HL-60 (cell line): Measurements from ENCODE around the gene C4orf33.
"Not testable (repeated sequence)": the region's sequence is repeated elsewhere in the genome, so short reads cannot be mapped to it uniquely, and the experiment has no call there.

Experiments
- DNase-seq, 2 experiments: peaks; one replicate each; pipeline ENCODE4 v3.0.0-alpha.2; 2010 to 2020; ENCODE audit warnings: low read depth in 1 of 2, low spot score in 1 of 2
- H3K27ac ChIP-seq: fragments of 250-450 bp; sonication (Bioruptor Pico); replicated peaks from 2 replicates; pipeline ENCODE4 v1.5.1; 2020; ENCODE audit warnings: mild to moderate bottlenecking, moderate library complexity
- H3K27me3 ChIP-seq: fragments of 250-450 bp; sonication (Bioruptor Pico); 2 replicates; pipeline ENCODE4 v1.5.1; 2021; ENCODE audit warnings: mild to moderate bottlenecking, moderate library complexity; ENCODE audit not compliant: insufficient read depth, poor library complexity, severe bottlenecking
- H3K4me3 ChIP-seq: replicated peaks from 2 replicates; pipeline ENCODE4 v1.5.1; 2011; ENCODE audit warnings: mild to moderate bottlenecking, control low read depth, low read length; ENCODE audit not compliant: insufficient read depth
- GABPA ChIP-seq: IDR thresholded peaks from 2 replicates; pipeline ENCODE4 v1.6.1; 2012; ENCODE audit warnings: low read depth
- POLR2AphosphoS5 ChIP-seq: IDR thresholded peaks from 2 replicates; pipeline ENCODE4 v1.6.1; 2012; ENCODE audit warnings: low read depth
- SPI1 ChIP-seq: IDR thresholded peaks from 2 replicates; pipeline ENCODE4 v1.6.1; 2012; ENCODE audit warnings: low read depth, mild to moderate bottlenecking, borderline replicate concordance
- TF ChIP-seq, protein P1 (sequence below): IDR thresholded peaks from 2 replicates; pipeline ENCODE4 v1.6.1; 2012; ENCODE audit warnings: low read depth; ENCODE audit not compliant: insufficient replicate concordance
- TF ChIP-seq, protein P2 (sequence below): IDR thresholded peaks from one replicate; pipeline ENCODE4 v1.5.1; 2011; ENCODE audit warnings: low read length, control low read depth, inconsistent platforms; ENCODE audit not compliant: insufficient read depth

Gene C4orf33

GRCh38 chr4:129064717-129065116 is 31.2 kb upstream of the C4orf33 start:
- no peak for DNase-seq
- TF ChIP-seq, protein P1, sequence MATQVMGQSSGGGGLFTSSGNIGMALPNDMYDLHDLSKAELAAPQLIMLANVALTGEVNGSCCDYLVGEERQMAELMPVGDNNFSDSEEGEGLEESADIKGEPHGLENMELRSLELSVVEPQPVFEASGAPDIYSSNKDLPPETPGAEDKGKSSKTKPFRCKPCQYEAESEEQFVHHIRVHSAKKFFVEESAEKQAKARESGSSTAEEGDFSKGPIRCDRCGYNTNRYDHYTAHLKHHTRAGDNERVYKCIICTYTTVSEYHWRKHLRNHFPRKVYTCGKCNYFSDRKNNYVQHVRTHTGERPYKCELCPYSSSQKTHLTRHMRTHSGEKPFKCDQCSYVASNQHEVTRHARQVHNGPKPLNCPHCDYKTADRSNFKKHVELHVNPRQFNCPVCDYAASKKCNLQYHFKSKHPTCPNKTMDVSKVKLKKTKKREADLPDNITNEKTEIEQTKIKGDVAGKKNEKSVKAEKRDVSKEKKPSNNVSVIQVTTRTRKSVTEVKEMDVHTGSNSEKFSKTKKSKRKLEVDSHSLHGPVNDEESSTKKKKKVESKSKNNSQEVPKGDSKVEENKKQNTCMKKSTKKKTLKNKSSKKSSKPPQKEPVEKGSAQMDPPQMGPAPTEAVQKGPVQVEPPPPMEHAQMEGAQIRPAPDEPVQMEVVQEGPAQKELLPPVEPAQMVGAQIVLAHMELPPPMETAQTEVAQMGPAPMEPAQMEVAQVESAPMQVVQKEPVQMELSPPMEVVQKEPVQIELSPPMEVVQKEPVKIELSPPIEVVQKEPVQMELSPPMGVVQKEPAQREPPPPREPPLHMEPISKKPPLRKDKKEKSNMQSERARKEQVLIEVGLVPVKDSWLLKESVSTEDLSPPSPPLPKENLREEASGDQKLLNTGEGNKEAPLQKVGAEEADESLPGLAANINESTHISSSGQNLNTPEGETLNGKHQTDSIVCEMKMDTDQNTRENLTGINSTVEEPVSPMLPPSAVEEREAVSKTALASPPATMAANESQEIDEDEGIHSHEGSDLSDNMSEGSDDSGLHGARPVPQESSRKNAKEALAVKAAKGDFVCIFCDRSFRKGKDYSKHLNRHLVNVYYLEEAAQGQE = no peak
- TF ChIP-seq, protein P2, sequence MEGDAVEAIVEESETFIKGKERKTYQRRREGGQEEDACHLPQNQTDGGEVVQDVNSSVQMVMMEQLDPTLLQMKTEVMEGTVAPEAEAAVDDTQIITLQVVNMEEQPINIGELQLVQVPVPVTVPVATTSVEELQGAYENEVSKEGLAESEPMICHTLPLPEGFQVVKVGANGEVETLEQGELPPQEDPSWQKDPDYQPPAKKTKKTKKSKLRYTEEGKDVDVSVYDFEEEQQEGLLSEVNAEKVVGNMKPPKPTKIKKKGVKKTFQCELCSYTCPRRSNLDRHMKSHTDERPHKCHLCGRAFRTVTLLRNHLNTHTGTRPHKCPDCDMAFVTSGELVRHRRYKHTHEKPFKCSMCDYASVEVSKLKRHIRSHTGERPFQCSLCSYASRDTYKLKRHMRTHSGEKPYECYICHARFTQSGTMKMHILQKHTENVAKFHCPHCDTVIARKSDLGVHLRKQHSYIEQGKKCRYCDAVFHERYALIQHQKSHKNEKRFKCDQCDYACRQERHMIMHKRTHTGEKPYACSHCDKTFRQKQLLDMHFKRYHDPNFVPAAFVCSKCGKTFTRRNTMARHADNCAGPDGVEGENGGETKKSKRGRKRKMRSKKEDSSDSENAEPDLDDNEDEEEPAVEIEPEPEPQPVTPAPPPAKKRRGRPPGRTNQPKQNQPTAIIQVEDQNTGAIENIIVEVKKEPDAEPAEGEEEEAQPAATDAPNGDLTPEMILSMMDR = no peak
- TF ChIP-seq SPI1 = no peak
- H3K27ac ChIP-seq = no peak overlapping the region
- H3K27me3 ChIP-seq = no peaks in the 10 kb centered on the region
- no peak overlapping the region for H3K4me3 ChIP-seq

DNA sequence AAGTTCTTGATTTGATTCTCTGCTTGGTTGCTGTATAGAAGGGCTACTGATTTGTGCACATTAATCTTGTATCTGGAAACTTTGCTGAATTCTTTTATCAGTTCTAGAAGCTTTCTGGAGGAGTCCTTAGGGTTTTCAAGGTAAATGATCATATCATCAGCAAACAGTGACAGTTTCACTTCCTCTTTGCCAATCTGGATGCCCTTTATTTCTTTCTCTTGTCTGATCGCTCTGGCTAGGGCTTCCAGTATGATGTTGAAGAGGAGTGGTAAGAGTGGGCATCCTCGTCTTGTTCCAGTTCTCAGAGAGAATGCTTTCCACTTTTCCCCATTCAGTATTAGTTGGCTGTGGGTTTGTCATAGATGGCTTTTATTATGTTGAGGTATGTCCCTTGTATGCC is 26.4 kb upstream of the C4orf33 start:
- not testable (repeated sequence) for DNase-seq, H3K27me3 ChIP-seq, H3K27ac ChIP-seq, H3K4me3 ChIP-seq
- TF ChIP-seq SPI1 = peak; percentile 30; the same call in 1 of the 2 replicates

DNA sequence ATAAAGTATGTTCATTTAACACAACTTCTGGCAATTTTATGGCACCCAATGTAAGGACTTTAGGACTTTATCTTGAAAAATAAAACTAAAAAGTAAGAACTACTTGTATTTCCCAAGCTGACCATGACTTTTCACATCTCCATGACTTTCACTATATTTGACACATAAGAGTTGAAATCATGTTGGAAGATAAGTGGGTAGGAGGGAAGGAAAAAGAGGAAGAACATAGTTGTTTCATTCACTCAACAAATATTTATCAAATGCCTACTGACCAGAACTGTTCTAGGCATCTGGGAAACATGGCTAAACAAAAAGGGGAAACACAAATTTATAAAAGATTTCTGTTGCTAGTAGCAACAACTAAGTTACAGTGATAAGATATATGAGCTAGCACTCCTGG is 18.6 kb upstream of the C4orf33 start:
- TF ChIP-seq GABPA = no peak
- TF ChIP-seq POLR2AphosphoS5 = no peak
- TF ChIP-seq SPI1 = no peak
- TF ChIP-seq, protein P2 = no peak
- TF ChIP-seq, protein P1 = no peak
- Histone ChIP-seq H3K27ac (no peak overlapping the region), H3K4me3 (no peak overlapping the region), H3K27me3 (no peaks in the 10 kb centered on the region)
- DNase-seq = no peak

GRCh38 chr4:129080129-129080528 is 15.8 kb upstream of the C4orf33 start:
- H3K27ac ChIP-seq = no peak overlapping the region
- no peak for TF ChIP-seq SPI1
- no peak for TF ChIP-seq GABPA
- TF ChIP-seq POLR2AphosphoS5 = no peak
- TF ChIP-seq, protein P1 = no peak
- TF ChIP-seq, protein P2 = no peak
- no peaks in the 10 kb centered on the region for H3K27me3 ChIP-seq

More at GRCh38 chr4:129080129-129080528, 15.8 kb upstream of the C4orf33 start:
- no peak overlapping the region for H3K4me3 ChIP-seq
- DNase-seq = no peak
